Measurements from ENCODE around the gene CTNNA3. TPM values are rescaled to one million over a fixed set of nuclear protein-coding genes. Genes with fewer than 3 reads are reported as not detected.

CTNNA3 gene
- total and polyA plus RNA-seq, 2 donors (not counting 3 experiments of a cell fraction or from before 2014, with no cell fraction given): not detected

DNA sequence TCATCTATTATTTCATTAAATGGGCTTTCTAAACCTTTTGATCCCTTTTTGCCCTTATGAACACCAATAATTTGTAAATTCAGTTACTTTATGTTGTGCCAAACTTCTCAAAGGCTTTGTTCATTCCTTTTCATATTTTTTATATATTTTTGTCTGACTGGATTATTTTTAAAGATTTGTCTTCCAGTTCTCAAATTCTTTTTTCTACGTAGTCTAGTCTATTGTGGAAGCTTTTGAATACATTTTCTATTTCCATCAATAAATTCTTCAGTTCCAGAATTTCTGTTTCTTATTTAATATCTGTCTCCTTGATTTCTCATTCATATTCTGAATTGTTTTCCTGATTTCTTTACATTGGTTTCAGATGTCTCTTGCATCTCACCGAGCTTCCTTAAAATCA, 108.2 kb downstream of the CTNNA3 start:
- no peak overlapping the region for H3K4me3 ChIP-seq (replicated peaks in 1 of 3; ENCODE audit: insufficient read depth in 1 of 3, low read depth in 1 of 3, low read length in 3 of 3)
- H3K4me2 ChIP-seq (ENCODE audit: insufficient read depth, low read length): no peak overlapping the region
- no peaks in the 10 kb centered on the region for H3K79me2 ChIP-seq (ENCODE audit: control insufficient read depth, insufficient read depth, low read length)
- ChIA-PET CTCF (no interaction called here), POLR2A (no interaction called here)
- no peaks in the 10 kb centered on the region for H3K9me1 ChIP-seq (replicated peaks; ENCODE audit: control insufficient read depth, extremely low read depth, insufficient read depth, low read length)
- no peaks in the 10 kb centered on the region for H3K36me3 ChIP-seq (ENCODE audit: control insufficient read depth in 2 of 2, extremely low read depth in 1 of 2, insufficient read depth in 2 of 2, low read length in 2 of 2)
- no peak overlapping the region for H3K27ac ChIP-seq (ENCODE audit: insufficient read depth, low read depth, low read length)
- H3K9me3 ChIP-seq (replicated peaks; ENCODE audit: control insufficient read depth, insufficient read depth, low read length): no peaks in the 10 kb centered on the region
- no peaks in the 10 kb centered on the region for H4K20me1 ChIP-seq (replicated peaks; ENCODE audit: control insufficient read depth, extremely low read depth, insufficient read depth, low read length)
- no peaks in the 10 kb centered on the region for H3K27me3 ChIP-seq (ENCODE audit: control insufficient read depth in 2 of 2, insufficient read depth in 2 of 2, low read length in 2 of 2)
- FAIRE-seq (no peak), DNase-seq (ENCODE audit: low read depth, low spot score) (no peak)
- no peaks in the 10 kb centered on the region for H3K4me1 ChIP-seq (ENCODE audit: control insufficient read depth, extremely low read depth, insufficient read depth, low read length)
- no peak overlapping the region for H3K9ac ChIP-seq (replicated peaks; ENCODE audit: extremely low read depth, insufficient read depth, low read length)
- H2AFZ ChIP-seq (ENCODE audit: low read depth, low read length): no peak overlapping the region
- no peak for TF ChIP-seq POLR2A (IDR thresholded peaks at IDR 0.05; ENCODE audit: low read depth, low read length)
- BruUV-seq (replicated peaks): no TSS peak
- dilution Hi-C loops (cut with MboI; ENCODE audit: extremely low pct_ligation_motif_present, low sequenced_read_pairs): no loop called here
- intact Hi-C loops (cut with micrococcal nuclease): no loop called here

- CTCF ChIA-PET: no interaction called here
Measured at GRCh38 chr10:67575532-67575931, 120.5 kb downstream of the CTNNA3 start.

More at GRCh38 chr10:67575532-67575931, 120.5 kb downstream of the CTNNA3 start:
- no peaks in the 10 kb centered on the region for H3K4me1 ChIP-seq (ENCODE audit: control insufficient read depth, extremely low read depth, insufficient read depth, low read length)
- H3K27ac ChIP-seq (ENCODE audit: insufficient read depth, low read depth, low read length): no peak overlapping the region
- no peaks in the 10 kb centered on the region for H3K36me3 ChIP-seq (ENCODE audit: control insufficient read depth in 2 of 2, extremely low read depth in 1 of 2, insufficient read depth in 2 of 2, low read length in 2 of 2)
- H3K79me2 ChIP-seq (ENCODE audit: control insufficient read depth, insufficient read depth, low read length): no peaks in the 10 kb centered on the region
- H3K9ac ChIP-seq (replicated peaks; ENCODE audit: extremely low read depth, insufficient read depth, low read length): no peak overlapping the region
- intact Hi-C loops (cut with micrococcal nuclease): no loop called here
- dilution Hi-C loops (cut with MboI; ENCODE audit: extremely low pct_ligation_motif_present, low sequenced_read_pairs): no loop called here
- H3K4me3 ChIP-seq (replicated peaks in 1 of 3; ENCODE audit: insufficient read depth in 1 of 3, low read depth in 1 of 3, low read length in 3 of 3): no peak overlapping the region
- H4K20me1 ChIP-seq (replicated peaks; ENCODE audit: control insufficient read depth, extremely low read depth, insufficient read depth, low read length): no peaks in the 10 kb centered on the region
- no TSS peak for BruUV-seq (replicated peaks)
- POLR2A ChIA-PET: no interaction called here
- no peak overlapping the region for H3K4me2 ChIP-seq (ENCODE audit: insufficient read depth, low read length)
- no peak for DNase-seq (ENCODE audit: low read depth, low spot score)
- no peak overlapping the region for H2AFZ ChIP-seq (ENCODE audit: low read depth, low read length)
- H3K9me1 ChIP-seq (replicated peaks; ENCODE audit: control insufficient read depth, extremely low read depth, insufficient read depth, low read length): no peaks in the 10 kb centered on the region
- TF ChIP-seq JUN (IDR thresholded peaks at IDR 0.05; ENCODE audit: borderline replicate concordance, insufficient read depth, insufficient read length, low read depth) (no peak), CTCF (IDR thresholded peaks at IDR 0.05; ENCODE audit: extremely low read depth in 1 of 2, insufficient read depth in 1 of 2, low read depth in 1 of 2, low read length in 2 of 2) (no peak), GATA2 (IDR thresholded peaks at IDR 0.05; ENCODE audit: insufficient read depth, insufficient read length, low read depth, low read length) (no peak), FOS (IDR thresholded peaks at IDR 0.05; ENCODE audit: borderline replicate concordance, insufficient read depth, low read length) (no peak), POLR2A (IDR thresholded peaks at IDR 0.05; ENCODE audit: low read depth, low read length) (no peak), POLR2AphosphoS5 (IDR thresholded peaks at IDR 0.05; ENCODE audit: insufficient read depth, low read depth, low read length) (no peak), EZH2 (IDR thresholded peaks at IDR 0.05; ENCODE audit: borderline replicate concordance, low read depth, low read length, severe bottlenecking) (no peak), MYC (IDR thresholded peaks at IDR 0.05; ENCODE audit: low read depth, low read length) (no peak)
- TF ChIP-seq, protein P1, sequence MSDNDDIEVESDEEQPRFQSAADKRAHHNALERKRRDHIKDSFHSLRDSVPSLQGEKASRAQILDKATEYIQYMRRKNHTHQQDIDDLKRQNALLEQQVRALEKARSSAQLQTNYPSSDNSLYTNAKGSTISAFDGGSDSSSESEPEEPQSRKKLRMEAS (IDR thresholded peaks at IDR 0.05; ENCODE audit: insufficient read depth, insufficient read length): no peak
- no peaks in the 10 kb centered on the region for H3K9me3 ChIP-seq (replicated peaks; ENCODE audit: control insufficient read depth, insufficient read depth, low read length)
- no peaks in the 10 kb centered on the region for H3K27me3 ChIP-seq (ENCODE audit: control insufficient read depth in 2 of 2, insufficient read depth in 2 of 2, low read length in 2 of 2)
- no peak for FAIRE-seq
